ENCODE results near the gene PRSS12. TPM values are rescaled to one million over a fixed set of nuclear protein-coding genes. Genes with fewer than 3 reads are reported as not detected.

The PRSS12 gene
- total and polyA plus RNA-seq, 2 donors (not counting 1 experiment from before 2014, with no cell fraction given): not detected

GRCh38 chr4:118296729-118297128, 56.1 kb downstream of the PRSS12 start:
- no peaks in the 10 kb centered on the region for H3K36me3 ChIP-seq (replicated peaks in 1 of 2; ENCODE audit: control extremely low read depth in 1 of 2, control insufficient read depth in 1 of 2, extremely low read depth in 1 of 2, insufficient read depth in 2 of 2, low read length in 1 of 2)
- H3K27me3 ChIP-seq (replicated peaks in 1 of 4; ENCODE audit: control extremely low read depth in 1 of 4, control insufficient read depth in 3 of 4, insufficient read depth in 4 of 4, low read length in 3 of 4): no peaks in the 10 kb centered on the region
- CTCF ChIA-PET: no interaction called here
- no peaks in the 10 kb centered on the region for H3K9me3 Mint-ChIP-seq (ENCODE audit: insufficient read depth)
- no peak overlapping the region for H3K4me3 Mint-ChIP-seq
- DNase-seq (no peak), ATAC-seq (ENCODE audit: low read depth) (no peak)
- H3K9me3 ChIP-seq (ENCODE audit: control extremely low read depth in 1 of 3, control insufficient read depth in 2 of 3, insufficient read depth in 1 of 3, low read length in 2 of 3): no peaks in the 10 kb centered on the region
- no peak overlapping the region for H3K4me3 ChIP-seq (ENCODE audit: control extremely low read depth in 1 of 5, extremely low read depth in 1 of 5, insufficient read depth in 1 of 5, low read depth in 2 of 5, low read length in 4 of 5)
- H3K27me3 Mint-ChIP-seq: peaks cover 3% of the 10 kb centered on the region
- H3K79me2 ChIP-seq (ENCODE audit: control insufficient read depth, insufficient read depth, low read length): no peaks in the 10 kb centered on the region
- TF ChIP-seq EZH2 (IDR thresholded peaks at IDR 0.05; ENCODE audit: borderline replicate concordance, insufficient read depth, low read depth, low read length, poor library complexity, severe bottlenecking): no peak
- TF ChIP-seq CTCF (IDR thresholded peaks at IDR 0.05): no peak
- H3K9ac ChIP-seq (ENCODE audit: low read length): no peak overlapping the region
- no peak overlapping the region for H2AFZ ChIP-seq (ENCODE audit: insufficient read depth, low read depth, low read length, poor library complexity, severe bottlenecking)
- H4K20me1 ChIP-seq (ENCODE audit: control insufficient read depth, insufficient read depth, low read length, poor library complexity, severe bottlenecking): no peaks in the 10 kb centered on the region
- WGBS (ENCODE audit: insufficient coverage): no CpG with 5 or more reads among the region's 1 CpG
- intact Hi-C loops (cut with micrococcal nuclease): no loop called here
- H3K27ac Mint-ChIP-seq: no peak overlapping the region
- H3K4me1 ChIP-seq (ENCODE audit: control insufficient read depth in 2 of 2, insufficient read depth in 2 of 2, low read length in 2 of 2): no peaks in the 10 kb centered on the region
- no peak overlapping the region for H3K27ac ChIP-seq (ENCODE audit: low read length in 2 of 2)
- no peaks in the 10 kb centered on the region for H3K4me1 Mint-ChIP-seq
- POLR2A ChIA-PET: no interaction called here
- H3K4me2 ChIP-seq (replicated peaks; ENCODE audit: low read depth, low read length, poor library complexity, severe bottlenecking): no peak overlapping the region

GRCh38 chr4:118290951-118291350, 61.9 kb downstream of the PRSS12 start:
- Mint-ChIP-seq H3K9me3 (ENCODE audit: insufficient read depth) (no peaks in the 10 kb centered on the region), H3K27ac (no peak overlapping the region), H3K4me1 (no peaks in the 10 kb centered on the region), H3K27me3 (no peaks in the 10 kb centered on the region), H3K4me3 (no peak overlapping the region)
- CTCF ChIA-PET: no interaction called here
- Histone ChIP-seq H3K4me1 (ENCODE audit: control insufficient read depth in 2 of 2, insufficient read depth in 2 of 2, low read length in 2 of 2) (no peaks in the 10 kb centered on the region), H4K20me1 (ENCODE audit: control insufficient read depth, insufficient read depth, low read length, poor library complexity, severe bottlenecking) (no peaks in the 10 kb centered on the region), H3K36me3 (replicated peaks in 1 of 2; ENCODE audit: control extremely low read depth in 1 of 2, control insufficient read depth in 1 of 2, extremely low read depth in 1 of 2, insufficient read depth in 2 of 2, low read length in 1 of 2) (no peaks in the 10 kb centered on the region), H3K4me2 (replicated peaks; ENCODE audit: low read depth, low read length, poor library complexity, severe bottlenecking) (no peak overlapping the region), H3K79me2 (ENCODE audit: control insufficient read depth, insufficient read depth, low read length) (no peaks in the 10 kb centered on the region), H3K27ac (ENCODE audit: low read length in 2 of 2) (no peak overlapping the region), H2AFZ (ENCODE audit: insufficient read depth, low read depth, low read length, poor library complexity, severe bottlenecking) (no peak overlapping the region), H3K4me3 (ENCODE audit: control extremely low read depth in 1 of 5, extremely low read depth in 1 of 5, insufficient read depth in 1 of 5, low read depth in 2 of 5, low read length in 4 of 5) (no peak overlapping the region), H3K27me3 (replicated peaks in 1 of 4; ENCODE audit: control extremely low read depth in 1 of 4, control insufficient read depth in 3 of 4, insufficient read depth in 4 of 4, low read length in 3 of 4) (no peaks in the 10 kb centered on the region), H3K9ac (ENCODE audit: low read length) (no peak overlapping the region), H3K9me3 (ENCODE audit: control extremely low read depth in 1 of 3, control insufficient read depth in 2 of 3, insufficient read depth in 1 of 3, low read length in 2 of 3) (no peaks in the 10 kb centered on the region)
- no peak for ATAC-seq (ENCODE audit: low read depth)
- POLR2A ChIA-PET: no interaction called here
- WGBS (ENCODE audit: insufficient coverage): 89% methylated on average over 1 of the region's 2 CpGs
- TF ChIP-seq CTCF (IDR thresholded peaks at IDR 0.05) (no peak), EZH2 (IDR thresholded peaks at IDR 0.05; ENCODE audit: borderline replicate concordance, insufficient read depth, low read depth, low read length, poor library complexity, severe bottlenecking) (no peak)
- intact Hi-C loops (cut with micrococcal nuclease): no loop called here
- DNase-seq: no peak
